GM06990 (cell line): ENCODE measurements around the gene EPN2.
"Not testable (repeated sequence)": the region's sequence is repeated elsewhere in the genome, so short reads cannot be mapped to it uniquely, and the experiment has no call there.

Experiments
- DNase-seq: peaks from one replicate; pipeline ENCODE4 v3.0.0-alpha.2; 2011; ENCODE audit not compliant: insufficient read length; ENCODE audit errors: extremely low read depth
- H3K27me3 ChIP-seq: replicated peaks from 2 replicates; pipeline ENCODE4 v1.6.0; 2011; ENCODE audit warnings: low read length; ENCODE audit not compliant: control insufficient read depth, insufficient read depth
- H3K36me3 ChIP-seq: 2 replicates; pipeline ENCODE4 v1.5.1; 2011; ENCODE audit warnings: low read length; ENCODE audit not compliant: control insufficient read depth, insufficient read depth
- H3K4me3 ChIP-seq: replicated peaks from 2 replicates; pipeline ENCODE4 v1.5.1; 2011; ENCODE audit warnings: low read depth, mild to moderate bottlenecking, control low read depth, low read length
- TF ChIP-seq, protein P1 (sequence below): IDR thresholded peaks from 2 replicates; pipeline ENCODE4 v1.5.1; 2011; ENCODE audit warnings: low read length, control low read depth, mild to moderate bottlenecking, inconsistent platforms; ENCODE audit not compliant: insufficient read depth, poor library complexity, severe bottlenecking

EPN2 gene

DNA sequence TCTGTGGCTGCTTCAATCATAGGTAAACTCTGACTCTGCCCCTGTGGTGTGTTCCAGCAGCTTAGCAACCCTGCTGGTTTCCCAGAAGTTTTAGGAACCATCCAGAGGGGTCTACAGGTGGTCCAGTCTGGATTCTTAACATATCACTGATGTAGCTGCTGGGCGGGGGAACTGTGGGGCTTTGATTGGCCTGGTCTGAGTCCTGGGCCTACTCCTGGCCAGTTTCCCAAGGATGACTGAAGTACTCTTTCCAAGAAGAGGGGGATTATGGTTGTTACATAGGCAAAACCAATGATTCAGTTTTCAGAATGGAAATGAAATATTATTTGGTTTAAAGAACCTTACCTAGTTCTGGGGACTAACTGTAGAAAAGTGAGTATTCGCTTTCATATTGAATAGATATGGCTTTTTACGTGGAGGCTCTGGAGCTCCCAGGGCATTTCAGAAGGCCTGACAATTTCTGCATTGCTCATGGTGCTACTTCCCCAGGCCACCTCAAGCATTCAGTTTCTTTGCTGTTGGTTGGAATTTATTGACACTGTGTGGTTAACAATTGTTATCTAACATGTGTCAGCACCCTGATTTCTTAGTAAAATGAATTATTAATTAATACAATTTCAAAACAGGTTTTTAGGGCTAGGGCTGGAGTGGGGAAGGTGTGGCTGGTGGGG is 38.4 kb downstream of the EPN2 start:
- no peak for DNase-seq
- Histone ChIP-seq H3K4me3 (no peak overlapping the region), H3K27me3 (no peaks in the 10 kb centered on the region), H3K36me3 (no peaks in the 10 kb centered on the region)
- TF ChIP-seq, protein P1, sequence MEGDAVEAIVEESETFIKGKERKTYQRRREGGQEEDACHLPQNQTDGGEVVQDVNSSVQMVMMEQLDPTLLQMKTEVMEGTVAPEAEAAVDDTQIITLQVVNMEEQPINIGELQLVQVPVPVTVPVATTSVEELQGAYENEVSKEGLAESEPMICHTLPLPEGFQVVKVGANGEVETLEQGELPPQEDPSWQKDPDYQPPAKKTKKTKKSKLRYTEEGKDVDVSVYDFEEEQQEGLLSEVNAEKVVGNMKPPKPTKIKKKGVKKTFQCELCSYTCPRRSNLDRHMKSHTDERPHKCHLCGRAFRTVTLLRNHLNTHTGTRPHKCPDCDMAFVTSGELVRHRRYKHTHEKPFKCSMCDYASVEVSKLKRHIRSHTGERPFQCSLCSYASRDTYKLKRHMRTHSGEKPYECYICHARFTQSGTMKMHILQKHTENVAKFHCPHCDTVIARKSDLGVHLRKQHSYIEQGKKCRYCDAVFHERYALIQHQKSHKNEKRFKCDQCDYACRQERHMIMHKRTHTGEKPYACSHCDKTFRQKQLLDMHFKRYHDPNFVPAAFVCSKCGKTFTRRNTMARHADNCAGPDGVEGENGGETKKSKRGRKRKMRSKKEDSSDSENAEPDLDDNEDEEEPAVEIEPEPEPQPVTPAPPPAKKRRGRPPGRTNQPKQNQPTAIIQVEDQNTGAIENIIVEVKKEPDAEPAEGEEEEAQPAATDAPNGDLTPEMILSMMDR = no peak

DNA sequence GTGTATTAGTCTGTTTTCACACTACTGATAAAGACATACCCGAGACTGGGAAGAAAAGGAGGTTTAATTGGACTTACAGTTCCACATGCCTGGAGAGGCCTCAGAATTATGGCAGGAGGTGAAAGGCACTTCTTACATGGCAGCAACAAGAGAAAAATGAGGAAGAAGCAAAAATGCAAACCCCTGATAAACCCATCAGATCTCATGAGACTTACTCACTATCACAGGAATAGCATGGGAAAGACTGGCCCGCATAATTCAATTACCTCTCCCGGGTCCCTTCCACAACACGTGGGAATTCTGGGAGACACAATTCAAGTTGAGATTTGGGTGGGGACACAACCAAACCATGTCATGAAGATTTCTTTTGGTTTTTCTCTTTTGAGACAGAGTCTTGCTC is 41.1 kb downstream of the EPN2 start:
- not testable (repeated sequence) for H3K27me3 ChIP-seq, H3K36me3 ChIP-seq, DNase-seq, H3K4me3 ChIP-seq

DNA sequence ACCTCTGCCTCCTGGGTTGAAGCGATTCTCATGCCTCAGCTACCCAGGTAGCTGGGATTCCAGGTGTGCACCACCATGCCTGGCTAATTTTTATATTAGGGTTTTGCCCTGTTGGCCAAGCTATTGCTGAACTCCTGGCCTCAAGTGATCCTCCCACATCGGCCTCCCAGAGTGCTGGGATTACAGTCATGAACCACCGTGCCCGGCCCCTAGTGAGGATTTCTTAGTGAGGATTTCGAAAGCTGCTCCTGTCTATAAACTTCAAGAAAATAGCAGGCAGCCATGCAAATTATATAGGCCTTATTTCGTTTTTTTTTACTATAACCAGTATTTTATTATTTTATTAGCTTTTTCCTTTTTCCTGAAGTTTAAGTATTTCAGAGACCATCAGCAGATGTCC is 41.6 kb downstream of the EPN2 start:
- Histone ChIP-seq H3K4me3 (no peak overlapping the region), H3K27me3 (no peaks in the 10 kb centered on the region), H3K36me3 (no peaks in the 10 kb centered on the region)
- TF ChIP-seq, protein P1 = no peak
- no peak for DNase-seq

DNA sequence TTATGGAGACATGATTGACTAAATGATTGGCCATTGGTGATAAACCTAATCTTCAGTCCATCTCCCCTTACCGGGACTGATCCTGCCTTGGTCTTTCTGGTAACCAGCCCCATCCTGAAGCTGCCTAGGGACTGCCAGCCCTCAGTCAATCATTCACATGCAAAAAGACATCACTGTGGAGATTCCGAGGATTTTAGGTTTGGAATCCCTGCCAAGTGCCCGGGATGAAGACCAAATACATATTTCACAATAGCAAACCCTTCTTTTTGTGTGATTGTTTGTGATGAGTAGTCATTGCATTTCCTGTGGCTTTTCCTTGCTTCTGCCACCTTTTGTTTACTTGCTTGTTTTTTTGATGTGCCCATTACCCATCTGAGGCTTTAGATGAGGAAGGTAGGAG is 44.0 kb downstream of the EPN2 start:
- Histone ChIP-seq H3K4me3 (no peak overlapping the region), H3K27me3 (no peaks in the 10 kb centered on the region), H3K36me3 (no peaks in the 10 kb centered on the region)
- no peak for DNase-seq
- TF ChIP-seq, protein P1 = no peak

DNA sequence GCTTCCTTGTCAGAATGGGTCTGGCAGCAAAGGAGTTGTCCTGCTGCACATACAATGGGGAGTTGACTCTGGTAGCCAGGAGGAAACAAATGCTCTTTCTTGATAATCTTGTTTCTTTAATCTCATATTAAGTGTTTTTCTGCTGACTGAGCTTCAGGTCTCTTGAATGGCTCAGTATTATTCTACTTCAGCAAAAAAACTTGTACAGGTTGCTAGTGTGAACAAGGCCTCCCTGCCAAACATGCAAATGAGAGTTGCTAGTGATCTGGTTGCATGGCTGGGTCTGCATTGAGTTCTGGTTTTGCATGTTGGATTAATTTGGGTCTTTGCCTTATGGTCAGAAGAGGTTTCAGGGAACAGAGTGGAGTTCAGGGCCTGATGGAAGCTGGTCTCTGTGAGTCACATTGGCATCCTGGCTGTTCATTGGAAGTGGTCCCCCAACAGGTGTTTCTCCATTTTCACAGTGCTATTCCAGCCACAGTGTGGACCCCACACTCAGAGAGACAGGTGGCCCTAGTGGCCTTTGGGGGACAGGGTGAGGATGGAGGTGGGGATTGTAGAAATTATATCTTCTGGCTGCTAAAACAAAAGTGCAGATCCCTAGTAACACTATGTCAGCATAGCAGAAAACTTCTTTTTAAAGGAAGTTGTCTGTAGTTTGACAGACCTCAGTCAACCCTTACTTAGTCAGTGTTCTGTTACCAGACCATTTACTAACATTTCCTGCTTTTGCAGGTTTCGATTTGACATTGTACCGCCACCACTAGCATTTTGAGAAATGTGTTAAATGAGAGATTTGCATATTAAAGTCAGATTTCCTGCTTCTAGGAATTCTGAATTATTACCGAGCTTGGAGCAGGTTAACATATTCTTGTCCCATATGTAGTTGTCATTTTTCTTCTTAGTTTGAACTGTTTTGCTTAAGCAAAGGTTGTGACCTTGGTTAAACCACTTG is 47.1 kb downstream of the EPN2 start:
- Histone ChIP-seq H3K27me3 (no peaks in the 10 kb centered on the region), H3K36me3 (no peaks in the 10 kb centered on the region), H3K4me3 (no peak overlapping the region)
- TF ChIP-seq, protein P1 = no peak
- no peak for DNase-seq

DNA sequence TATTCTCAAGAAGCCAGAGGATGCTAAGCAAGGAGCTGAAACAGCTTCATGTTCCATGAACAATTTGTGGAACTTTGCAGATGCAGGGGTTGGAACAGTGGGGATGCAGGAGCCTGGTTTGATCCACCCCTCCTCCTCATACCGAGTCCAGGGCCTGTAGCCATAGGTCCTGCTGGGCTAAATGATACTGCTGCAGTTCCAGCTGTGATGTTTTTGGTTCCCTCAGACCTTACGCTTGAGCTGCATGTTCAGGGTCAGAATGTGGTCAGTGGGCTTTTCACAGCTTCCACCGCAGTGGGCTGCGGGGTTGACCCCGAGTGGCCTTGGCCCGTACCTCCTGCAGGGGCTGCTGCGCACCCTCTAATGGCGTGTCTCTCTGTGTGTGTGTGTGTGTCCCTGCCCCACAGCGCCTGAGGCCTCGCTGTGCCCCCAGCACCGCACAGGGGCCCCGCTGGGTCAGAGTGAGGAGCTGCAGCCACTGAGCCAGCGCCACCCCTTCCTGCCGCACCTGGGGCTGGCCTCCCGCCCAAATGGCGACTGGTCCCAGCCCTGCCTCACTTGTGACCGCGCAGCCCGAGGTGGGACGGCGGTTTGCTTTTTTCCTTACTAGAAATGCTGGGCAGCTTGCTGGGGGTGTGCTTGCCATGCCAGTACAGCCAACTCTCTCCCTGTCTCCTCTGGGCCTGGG is 48.2 kb downstream of the EPN2 start:
- H3K36me3 ChIP-seq = no peaks in the 10 kb centered on the region
- no peak for DNase-seq
- TF ChIP-seq, protein P1 = no peak
- no peaks in the 10 kb centered on the region for H3K27me3 ChIP-seq
- H3K4me3 ChIP-seq = no peak overlapping the region
